Measurements from ENCODE around the gene HSD17B14. TPM values are rescaled to one million over a fixed set of nuclear protein-coding genes. Genes with fewer than 3 reads are reported as not detected.
"Not testable (repeated sequence)": the region's sequence is repeated elsewhere in the genome, so short reads cannot be mapped to it uniquely, and the experiment has no call there.

HSD17B14 gene
- total and polyA plus RNA-seq, 2 donors, result 9.9 to 20.4 TPM

DNA sequence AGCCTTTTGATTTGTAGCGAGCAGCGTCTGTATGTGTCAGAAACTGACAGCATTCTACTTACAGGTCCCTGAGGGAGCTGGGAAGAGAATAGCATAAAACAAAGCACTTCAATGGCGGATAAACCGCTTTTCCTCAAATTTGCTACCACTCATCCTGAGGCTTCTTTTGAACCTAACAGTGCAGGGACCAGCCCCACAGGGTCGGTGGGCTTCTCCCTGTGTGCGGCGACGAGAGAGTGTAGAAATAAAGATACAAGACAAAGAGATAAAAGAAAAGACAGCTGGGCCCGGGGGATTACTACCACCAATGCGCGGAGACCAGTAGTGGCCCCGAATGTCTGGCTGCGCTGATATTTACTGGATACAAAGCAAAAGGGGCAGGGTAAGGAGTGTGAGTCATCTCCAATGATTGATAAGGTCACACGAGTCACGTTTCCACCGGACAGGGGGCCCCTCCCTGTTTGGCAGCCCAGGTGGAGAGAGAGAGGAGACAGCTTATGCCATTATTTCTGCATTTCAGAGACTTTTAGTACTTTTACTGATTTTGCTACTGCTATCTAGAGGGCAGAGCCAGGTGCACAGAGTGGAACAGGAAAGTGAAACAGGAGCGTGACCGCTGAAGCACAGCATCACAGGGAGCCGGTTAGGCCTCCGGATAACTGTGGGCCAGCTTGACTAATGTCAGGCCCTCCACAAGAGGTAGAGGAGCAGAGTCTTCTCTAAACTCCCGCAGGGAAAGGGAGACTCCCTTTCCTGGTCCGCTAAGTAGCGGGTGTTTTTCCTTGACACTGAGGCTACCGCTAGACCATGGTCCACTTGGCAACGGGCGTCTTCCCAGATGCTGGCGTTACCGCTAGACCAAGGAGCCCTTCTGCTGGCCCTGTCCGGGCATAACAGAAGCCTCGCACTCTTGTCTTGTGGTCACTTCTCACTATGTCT, 40.0 kb upstream of the HSD17B14 start:
- not testable (repeated sequence) for H3K27me3 ChIP-seq (ENCODE audit: control insufficient read depth in 2 of 2, insufficient read depth in 1 of 2, low read length in 1 of 2); H3K9me3 ChIP-seq (ENCODE audit: control insufficient read depth in 2 of 2, insufficient read depth in 1 of 2, low read length in 1 of 2); DNase-seq (ENCODE audit: low read depth in 6 of 9, low spot score in 9 of 9); H3K4me3 ChIP-seq (ENCODE audit: low read length in 2 of 2)
- 94% methylated on average over 30 of the region's 30 CpGs for WGBS
- peak overlapping the region; percentile 2 to 99 for H3K27ac ChIP-seq (ENCODE audit: low read depth in 1 of 2, low read length in 1 of 2)
- peaks cover 22 to 26% of the 10 kb centered on the region in 2 donors for H3K36me3 ChIP-seq (ENCODE audit: control insufficient read depth in 2 of 2, insufficient read depth in 2 of 2, low read length in 1 of 2)
- H3K4me1 ChIP-seq (ENCODE audit: control insufficient read depth in 2 of 2, insufficient read depth in 2 of 2, low read length in 2 of 2), result peaks cover 20 to 43% of the 10 kb centered on the region in 2 donors

- H3K27me3 ChIP-seq (ENCODE audit: control insufficient read depth in 2 of 2, insufficient read depth in 1 of 2, low read length in 1 of 2), result no peaks in the 10 kb centered on the region
- H3K9me3 ChIP-seq (ENCODE audit: control insufficient read depth in 2 of 2, insufficient read depth in 1 of 2, low read length in 1 of 2), result no peaks in the 10 kb centered on the region
- H3K36me3 ChIP-seq (ENCODE audit: control insufficient read depth in 2 of 2, insufficient read depth in 2 of 2, low read length in 1 of 2), result peaks cover 22 to 26% of the 10 kb centered on the region in 2 donors
- peaks cover 20 to 43% of the 10 kb centered on the region in 2 donors for H3K4me1 ChIP-seq (ENCODE audit: control insufficient read depth in 2 of 2, insufficient read depth in 2 of 2, low read length in 2 of 2)
- no peak for DNase-seq (ENCODE audit: low read depth in 6 of 9, low spot score in 9 of 9)
- H3K4me3 ChIP-seq (ENCODE audit: low read length in 2 of 2), result peak overlapping the region; percentile 18 to 20
- 75% methylated on average over 17 of the region's 17 CpGs for WGBS
- H3K27ac ChIP-seq (ENCODE audit: low read depth in 1 of 2, low read length in 1 of 2), result peak overlapping the region; percentile 71 to 99
Measured at GRCh38 chr19:48874303-48875135, 38.2 kb upstream of the HSD17B14 start.

GRCh38 chr19:48873476-48874302, 37.4 kb upstream of the HSD17B14 start:
- 90% methylated on average over 14 of the region's 14 CpGs for WGBS
- peaks cover 20 to 44% of the 10 kb centered on the region in 2 donors for H3K4me1 ChIP-seq (ENCODE audit: control insufficient read depth in 2 of 2, insufficient read depth in 2 of 2, low read length in 2 of 2)
- H3K4me3 ChIP-seq (ENCODE audit: low read length in 2 of 2), result peak overlapping the region; percentile 82 to 89
- peaks cover 22 to 26% of the 10 kb centered on the region in 2 donors for H3K36me3 ChIP-seq (ENCODE audit: control insufficient read depth in 2 of 2, insufficient read depth in 2 of 2, low read length in 1 of 2)
- H3K9me3 ChIP-seq (ENCODE audit: control insufficient read depth in 2 of 2, insufficient read depth in 1 of 2, low read length in 1 of 2), result no peaks in the 10 kb centered on the region
- peak overlapping the region; percentile 80 to 99 for H3K27ac ChIP-seq (ENCODE audit: low read depth in 1 of 2, low read length in 1 of 2)
- DNase-seq (ENCODE audit: low read depth in 6 of 9, low spot score in 9 of 9), result no peak
- peaks cover 0 to 2% of the 10 kb centered on the region in 2 donors for H3K27me3 ChIP-seq (ENCODE audit: control insufficient read depth in 2 of 2, insufficient read depth in 1 of 2, low read length in 1 of 2)

GRCh38 chr19:48872884-48873475, 36.7 kb upstream of the HSD17B14 start:
- Histone ChIP-seq H3K9me3 (ENCODE audit: control insufficient read depth in 2 of 2, insufficient read depth in 1 of 2, low read length in 1 of 2) (no peaks in the 10 kb centered on the region), H3K36me3 (ENCODE audit: control insufficient read depth in 2 of 2, insufficient read depth in 2 of 2, low read length in 1 of 2) (peaks cover 22 to 24% of the 10 kb centered on the region in 2 donors), H3K4me3 (ENCODE audit: low read length in 2 of 2) (peak overlapping the region; percentile 82 to 89), H3K27me3 (ENCODE audit: control insufficient read depth in 2 of 2, insufficient read depth in 1 of 2, low read length in 1 of 2) (peaks cover 0 to 6% of the 10 kb centered on the region in 2 donors), H3K4me1 (ENCODE audit: control insufficient read depth in 2 of 2, insufficient read depth in 2 of 2, low read length in 2 of 2) (peaks cover 20 to 48% of the 10 kb centered on the region in 2 donors), H3K27ac (ENCODE audit: low read depth in 1 of 2, low read length in 1 of 2) (peak overlapping the region; percentile 99)
- peak; percentile 46 to 88 (median 72) for DNase-seq (ENCODE audit: low read depth in 6 of 9, low spot score in 9 of 9)
- 16% methylated on average over 14 of the region's 14 CpGs for WGBS

GRCh38 chr19:48872182-48872883, 36.0 kb upstream of the HSD17B14 start, which contains the start of gene PPP1R15A:
Gene PPP1R15A, plus strand, starts transcription at chr19:48872421. Its CDS starts 813 bp downstream, at chr19:48873234.
- peaks cover 22% of the 10 kb centered on the region in 2 donors for H3K36me3 ChIP-seq (ENCODE audit: control insufficient read depth in 2 of 2, insufficient read depth in 2 of 2, low read length in 1 of 2)
- H3K4me3 ChIP-seq (ENCODE audit: low read length in 2 of 2), result peak within 1 kb of the TSS; percentile 82 to 89
- peak; percentile 93 to 98 (median 95) for DNase-seq (ENCODE audit: low read depth in 6 of 9, low spot score in 9 of 9)
- peaks cover 20 to 48% of the 10 kb centered on the region in 2 donors for H3K4me1 ChIP-seq (ENCODE audit: control insufficient read depth in 2 of 2, insufficient read depth in 2 of 2, low read length in 2 of 2)
- H3K27ac ChIP-seq (ENCODE audit: low read depth in 1 of 2, low read length in 1 of 2), result peak within 1 kb of the TSS; percentile 99
- peaks cover 0 to 12% of the 10 kb centered on the region in 2 donors for H3K27me3 ChIP-seq (ENCODE audit: control insufficient read depth in 2 of 2, insufficient read depth in 1 of 2, low read length in 1 of 2)
- WGBS, result under 1% methylated on average over 53 of the region's 53 CpGs
- H3K9me3 ChIP-seq (ENCODE audit: control insufficient read depth in 2 of 2, insufficient read depth in 1 of 2, low read length in 1 of 2), result no peaks in the 10 kb centered on the region

- H3K4me1 ChIP-seq (ENCODE audit: control insufficient read depth in 2 of 2, insufficient read depth in 2 of 2, low read length in 2 of 2), result peaks cover 20 to 48% of the 10 kb centered on the region in 2 donors
- 95% methylated on average over 31 of the region's 31 CpGs for WGBS
- peak overlapping the region; percentile 36 to 99 for H3K27ac ChIP-seq (ENCODE audit: low read depth in 1 of 2, low read length in 1 of 2)
- peaks cover 0 to 19% of the 10 kb centered on the region in 2 donors for H3K27me3 ChIP-seq (ENCODE audit: control insufficient read depth in 2 of 2, insufficient read depth in 1 of 2, low read length in 1 of 2)
- H3K4me3 ChIP-seq (ENCODE audit: low read length in 2 of 2), result peak overlapping the region; percentile 82 to 89
- peaks cover 20 to 22% of the 10 kb centered on the region in 2 donors for H3K36me3 ChIP-seq (ENCODE audit: control insufficient read depth in 2 of 2, insufficient read depth in 2 of 2, low read length in 1 of 2)
- H3K9me3 ChIP-seq (ENCODE audit: control insufficient read depth in 2 of 2, insufficient read depth in 1 of 2, low read length in 1 of 2); DNase-seq (ENCODE audit: low read depth in 6 of 9, low spot score in 9 of 9): not testable (repeated sequence)
Measured at GRCh38 chr19:48871471-48872181, 35.3 kb upstream of the HSD17B14 start.

DNA sequence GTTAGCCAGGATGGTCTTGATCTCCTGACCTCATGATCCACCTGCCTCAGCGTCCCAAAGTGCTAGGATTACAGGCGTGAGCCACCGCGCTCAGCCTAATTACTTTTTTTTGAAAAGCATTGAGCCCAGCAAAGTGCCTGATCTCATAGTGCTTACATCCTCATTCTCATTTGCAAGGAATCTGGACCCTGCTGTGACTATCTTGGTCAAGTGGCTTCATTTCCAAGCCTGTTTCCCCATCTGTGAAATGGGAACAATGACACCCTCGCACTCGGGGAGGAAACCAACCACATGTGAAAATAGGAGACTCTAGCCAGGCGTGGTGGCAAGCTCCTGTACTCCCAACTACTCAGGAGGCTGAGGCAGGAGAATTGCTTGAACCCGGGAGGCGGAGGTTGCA, 33.8 kb upstream of the HSD17B14 start:
- no peak for DNase-seq (ENCODE audit: low read depth in 6 of 9, low spot score in 9 of 9)
- peaks cover 15 to 34% of the 10 kb centered on the region in 2 donors for H3K4me1 ChIP-seq (ENCODE audit: control insufficient read depth in 2 of 2, insufficient read depth in 2 of 2, low read length in 2 of 2)
- H3K4me3 ChIP-seq (ENCODE audit: low read length in 2 of 2), result no peak overlapping the region
- no peak overlapping the region for H3K27ac ChIP-seq (ENCODE audit: low read depth in 1 of 2, low read length in 1 of 2)
- no peaks in the 10 kb centered on the region for H3K9me3 ChIP-seq (ENCODE audit: control insufficient read depth in 2 of 2, insufficient read depth in 1 of 2, low read length in 1 of 2)
- peaks cover 9 to 12% of the 10 kb centered on the region in 2 donors for H3K36me3 ChIP-seq (ENCODE audit: control insufficient read depth in 2 of 2, insufficient read depth in 2 of 2, low read length in 1 of 2)
- 97% methylated on average over 9 of the region's 9 CpGs for WGBS
- H3K27me3 ChIP-seq (ENCODE audit: control insufficient read depth in 2 of 2, insufficient read depth in 1 of 2, low read length in 1 of 2), result peaks cover 0 to 25% of the 10 kb centered on the region in 2 donors
